Measurements from ENCODE around the gene HPS6. TPM values are rescaled to one million over a fixed set of nuclear protein-coding genes. Genes with fewer than 3 reads are reported as not detected.

HPS6 gene
- total and polyA plus RNA-seq, 9 of the 15 experiments (the other 6 are each of a cell fraction or from before 2014, with no cell fraction given), result 0.45 to 14.0 (median 4.5) TPM

GRCh38 chr10:102096449-102096848 is 31.3 kb downstream of the HPS6 start:
- Histone ChIP-seq H3K9me3 (replicated peaks; ENCODE audit: control insufficient read depth, insufficient read depth, low read depth, low read length) (no peaks in the 10 kb centered on the region), H3K36me3 (ENCODE audit: control insufficient read depth, insufficient read depth, low read length) (no peaks in the 10 kb centered on the region), H3K79me2 (ENCODE audit: control insufficient read depth, insufficient read depth, low read length) (no peaks in the 10 kb centered on the region), H3K4me1 (replicated peaks in 1 of 2; ENCODE audit: control insufficient read depth in 2 of 2, insufficient read depth in 2 of 2, low read length in 2 of 2) (no peaks in the 10 kb centered on the region; a peak in 1 of 5 replicates), H3K9ac (ENCODE audit: insufficient read depth in 1 of 2, low read depth in 2 of 2, low read length in 2 of 2) (no peak overlapping the region), H3K27me3 (ENCODE audit: control insufficient read depth in 2 of 2, insufficient read depth in 2 of 2, low read length in 2 of 2) (no peaks in the 10 kb centered on the region), H2AFZ (ENCODE audit: low read depth, low read length) (no peak overlapping the region), H3K4me3 (no peak overlapping the region), H3K27ac (ENCODE audit: extremely low read depth, low read depth, low read length) (no peak overlapping the region), H3K9me1 (ENCODE audit: control insufficient read depth, insufficient read depth, low read length) (no peaks in the 10 kb centered on the region), H4K20me1 (replicated peaks; ENCODE audit: control insufficient read depth, insufficient read depth, low read length) (no peaks in the 10 kb centered on the region), H3K4me2 (ENCODE audit: insufficient read depth, low read length) (no peak overlapping the region)
- ChIA-PET CTCF (ENCODE audit: low intra/inter-chr PET ratio) (no interaction called here), POLR2A (interaction anchor here (0.6 kb wide), 1 partner anchor 300 kb away, joined by 3 read pairs; no protein-coding TSS in a partner anchor)
- in situ Hi-C loops (cut with MboI), result loop anchor here (25.0 kb wide), 1 partner anchor 884 kb away; no protein-coding TSS in a partner anchor
- FAIRE-seq (no peak), DNase-seq (ENCODE audit: extremely low read depth in 1 of 4, low spot score in 3 of 4) (no peak), ATAC-seq (no peak)
- WGBS (ENCODE audit: insufficient coverage, low coverage, missing lambda C conversion rate), result 98% methylated on average over 7 of the region's 7 CpGs
- no TSS peak for BruUV-seq (replicated peaks)
- intact Hi-C loops (cut with micrococcal nuclease), result no loop called here
- TF ChIP-seq TFE3 (CRISPR knock-in tag; IDR thresholded peaks at IDR 0.05), result no peak
- peak; percentile 45 for TF ChIP-seq ZFP36 (IDR thresholded peaks at IDR 0.05; ENCODE audit: low read depth, low read length, partially characterized antibody)
- TF ChIP-seq BCOR (IDR thresholded peaks at IDR 0.05), result peak; percentile 69
- TF ChIP-seq RBM25 (IDR thresholded peaks at IDR 0.05; ENCODE audit: low read depth, low read length, severe bottlenecking), result peak; percentile 66

Measured in K562 (cell line).